H9 (cell line): Measurements from ENCODE around the gene GRAMD1C. TPM values are rescaled to one million over a fixed set of nuclear protein-coding genes. Genes with fewer than 3 reads are reported as not detected.

Experiments used
- DNase-seq: peaks from one replicate; pipeline ENCODE4 v3.0.0-alpha.2; 2017
- H2AFZ ChIP-seq: one replicate; pipeline ENCODE4 v1.6.1; 2013; ENCODE audit warnings: mild to moderate bottlenecking, low read length, control low read depth, moderate library complexity
- H2AK5ac ChIP-seq: 2 replicates; pipeline ENCODE4 v1.6.1; 2013; ENCODE audit warnings: low read length, control low read depth, mixed read lengths; ENCODE audit not compliant: insufficient read length
- H2BK120ac ChIP-seq: one replicate; pipeline ENCODE4 v1.6.1; 2013; ENCODE audit warnings: low read depth, mild to moderate bottlenecking, low read length, control low read depth, inconsistent platforms; ENCODE audit not compliant: poor library complexity, severe bottlenecking
- H2BK12ac ChIP-seq: 2 replicates; pipeline ENCODE4 v1.6.1; 2013; ENCODE audit warnings: low read length, control low read depth, mixed read lengths, low read depth; ENCODE audit not compliant: insufficient read length
- H2BK15ac ChIP-seq: 2 replicates; pipeline ENCODE4 v1.6.1; 2013; ENCODE audit warnings: low read depth, low read length, control low read depth
- H2BK20ac ChIP-seq: one replicate; pipeline ENCODE4 v1.6.1; 2013; ENCODE audit warnings: low read depth, mild to moderate bottlenecking, low read length, control low read depth, inconsistent platforms; ENCODE audit not compliant: poor library complexity, severe bottlenecking
- H2BK5ac ChIP-seq: 2 replicates; pipeline ENCODE4 v1.6.1; 2013; ENCODE audit warnings: low read length, control low read depth, mixed read lengths; ENCODE audit not compliant: insufficient read length
- H3K14ac ChIP-seq: 2 replicates; pipeline ENCODE4 v1.6.1; 2013; ENCODE audit warnings: low read length, control low read depth; ENCODE audit not compliant: insufficient read depth
- H3K18ac ChIP-seq: 2 replicates; pipeline ENCODE4 v1.6.1; 2013; ENCODE audit warnings: low read depth, mild to moderate bottlenecking, mixed read lengths, low read length, control low read depth; ENCODE audit not compliant: insufficient read length
- H3K23ac ChIP-seq: 2 replicates; pipeline ENCODE4 v1.6.1; 2013; ENCODE audit warnings: low read length, control low read depth, mixed read lengths, low read depth; ENCODE audit not compliant: insufficient read length
- H3K23me2 ChIP-seq: 2 replicates; pipeline ENCODE4 v1.6.1; 2013; ENCODE audit warnings: low read depth, mild to moderate bottlenecking, mixed read lengths, low read length, control low read depth; ENCODE audit not compliant: insufficient read length, poor library complexity, severe bottlenecking
- H3K27ac ChIP-seq: 2 replicates; pipeline ENCODE4 v1.5.1; 2013; ENCODE audit warnings: low read length, control low read depth, mixed read lengths, low read depth; ENCODE audit not compliant: insufficient read length
- H3K27me3 ChIP-seq: 2 replicates; pipeline ENCODE4 v1.6.1; 2013; ENCODE audit warnings: low read length, control low read depth, inconsistent platforms; ENCODE audit not compliant: insufficient read depth
- H3K4ac ChIP-seq: 2 replicates; pipeline ENCODE4 v1.6.1; 2013; ENCODE audit warnings: low read depth, mild to moderate bottlenecking, control low read depth, inconsistent platforms, low read length, moderate library complexity
- H3K4me1 ChIP-seq: 2 replicates; pipeline ENCODE4 v1.6.1; 2013; ENCODE audit warnings: low read length, control low read depth, inconsistent platforms; ENCODE audit not compliant: insufficient read depth
- H3K4me2 ChIP-seq: 2 replicates; pipeline ENCODE4 v1.6.1; 2013; ENCODE audit warnings: low read length, control low read depth, mixed read lengths; ENCODE audit not compliant: insufficient read length, insufficient read depth
- H3K56ac ChIP-seq: 2 replicates; pipeline ENCODE4 v1.6.1; 2013; ENCODE audit warnings: low read depth, mild to moderate bottlenecking, mixed read lengths, low read length, control low read depth; ENCODE audit not compliant: insufficient read length
- H3K79me1 ChIP-seq: 2 replicates; pipeline ENCODE4 v1.6.1; 2013; ENCODE audit warnings: low read depth, mild to moderate bottlenecking, moderate library complexity, low read length, control low read depth, inconsistent platforms; ENCODE audit not compliant: insufficient read depth, poor library complexity, severe bottlenecking
- H3K79me2 ChIP-seq: 2 replicates; pipeline ENCODE4 v1.6.1; 2013; ENCODE audit warnings: low read length, control low read depth, inconsistent platforms; ENCODE audit not compliant: insufficient read depth
- H3K9ac ChIP-seq: 2 replicates; pipeline ENCODE4 v1.6.1; 2013; ENCODE audit warnings: low read length, control low read depth, mixed read lengths; ENCODE audit not compliant: insufficient read length; ENCODE audit errors: extremely low read depth
- H3K9me3 ChIP-seq: one replicate; pipeline ENCODE4 v1.6.1; 2013; ENCODE audit warnings: low read depth, low read length, inconsistent platforms; ENCODE audit not compliant: control insufficient read depth
- H3T11ph ChIP-seq: one replicate; pipeline ENCODE4 v1.6.1; 2013; ENCODE audit warnings: mild to moderate bottlenecking, low read length, control low read depth, inconsistent platforms
- H4K20me1 ChIP-seq: one replicate; pipeline ENCODE4 v1.6.1; 2013; ENCODE audit not compliant: control insufficient read depth, insufficient read length, insufficient read depth
- H4K5ac ChIP-seq: 2 replicates; pipeline ENCODE4 v1.6.1; 2013; ENCODE audit warnings: low read depth, mild to moderate bottlenecking, mixed read lengths, low read length, control low read depth; ENCODE audit not compliant: insufficient read length
- H4K8ac ChIP-seq: replicated peaks from 2 replicates; pipeline ENCODE4 v1.6.1; 2013; ENCODE audit warnings: low read length, control low read depth, mixed read lengths, low read depth; ENCODE audit not compliant: insufficient read length
- H4K91ac ChIP-seq: 2 replicates; pipeline ENCODE4 v1.6.1; 2013; ENCODE audit warnings: low read depth, mild to moderate bottlenecking, moderate library complexity, mixed read lengths, low read length, control low read depth; ENCODE audit not compliant: insufficient read length
- H3K27ac Mint-ChIP-seq, 3 experiments: 2 replicates in 2 of 3; 3 replicates in 1 of 3; pipeline ENCODE4 v1.8.0; 2020 to 2021; ENCODE audit warnings: mixed read lengths in 3 of 3, mild to moderate bottlenecking in 1 of 3, moderate library complexity in 1 of 3
- H3K27me3 Mint-ChIP-seq: 2 replicates; pipeline ENCODE4 v1.8.0; 2021; ENCODE audit warnings: low read depth, mild to moderate bottlenecking, moderate library complexity, mixed read lengths
- H3K36me3 Mint-ChIP-seq, 3 experiments: 2 replicates in 2 of 3; 3 replicates in 1 of 3; pipeline ENCODE4 v1.8.0; 2020 to 2021; ENCODE audit warnings: low read depth in 3 of 3, mixed read lengths in 3 of 3; ENCODE audit not compliant: insufficient read depth in 1 of 3
- H3K4me1 Mint-ChIP-seq, 2 experiments: 2 replicates each; pipeline ENCODE4 v1.8.0; 2020; ENCODE audit warnings: mixed read lengths in 2 of 2
- H3K4me3 Mint-ChIP-seq, 2 experiments: 2 replicates in 1 of 2; 3 replicates in 1 of 2; pipeline ENCODE4 v1.8.0; 2020 to 2021; ENCODE audit warnings: mild to moderate bottlenecking in 2 of 2, mixed read lengths in 2 of 2, moderate library complexity in 1 of 2
- H3K9me3 Mint-ChIP-seq, 2 experiments: 2 replicates in 1 of 2; 3 replicates in 1 of 2; pipeline ENCODE4 v1.8.0; 2020; ENCODE audit warnings: mild to moderate bottlenecking in 2 of 2, mixed read lengths in 2 of 2, moderate library complexity in 1 of 2
- CTCF ChIP-seq: fragments of 200-600 bp; sonication (generic); conservative IDR thresholded peaks from 3 replicates; pipeline ENCODE4 v1.8.0; 2021; ENCODE audit warnings: antibody characterized with exemption, mild to moderate bottlenecking
- WGBS: extraction: QIAGEN DNeasy Blood & Tissue Kit; methylation state at CpG from one replicate; pipeline ENCODE4 v1.1.7; 2013; ENCODE audit warnings: missing lambda C conversion rate, low lambda C conversion rate, mixed read lengths; ENCODE audit not compliant: insufficient read length; ENCODE audit errors: extremely low coverage; 5-methylcytosine and 5-hydroxymethylcytosine counted together
- total RNA-seq: library from RNA; stranded (reverse); gene quantifications from 2 replicates; pipeline ENCODE4 v1.2.1, GENCODE V29; 2021

The GRAMD1C gene
- total RNA-seq, 1 experiment from 2014 or later = 1.8 TPM

- Histone ChIP-seq H4K91ac (no peak overlapping the region), H3T11ph (no peak overlapping the region), H3K23ac (no peak overlapping the region), H3K9ac (no peak overlapping the region), H3K4me2 (no peak overlapping the region), H2AK5ac (no peak overlapping the region), H3K27me3 (no peaks in the 10 kb centered on the region), H2BK20ac (no peak overlapping the region), H2BK120ac (no peak overlapping the region), H2BK5ac (no peak overlapping the region), H2BK12ac (no peak overlapping the region), H3K14ac (no peak overlapping the region), H3K79me2 (no peaks in the 10 kb centered on the region), H3K56ac (no peak overlapping the region), H3K4ac (no peak overlapping the region), H4K8ac (no peak overlapping the region), H2BK15ac (no peak overlapping the region), H3K27ac (no peak overlapping the region), H3K79me1 (no peaks in the 10 kb centered on the region), H4K20me1 (no peaks in the 10 kb centered on the region), H3K9me3 (no peaks in the 10 kb centered on the region), H3K4me1 (peaks cover 10% of the 10 kb centered on the region; the same call in 1 of the 2 replicates), H4K5ac (no peak overlapping the region), H3K23me2 (no peaks in the 10 kb centered on the region), H3K18ac (no peak overlapping the region), H2AFZ (no peak overlapping the region)
- Mint-ChIP-seq H3K27me3 (no peaks in the 10 kb centered on the region), H3K4me3 (no peak overlapping the region), H3K4me1 (peaks cover 11 to 16% of the 10 kb centered on the region in 2 experiments), H3K36me3 (no peaks in the 10 kb centered on the region), H3K9me3 (no peaks in the 10 kb centered on the region), H3K27ac (no peak overlapping the region)
- no CpG with 5 or more reads among the region's 1 CpG for WGBS
- TF ChIP-seq CTCF = no peak
- DNase-seq = no peak
Measured at GRCh38 chr3:113831103-113831355, 7.6 kb upstream of the GRAMD1C start.
